Endothelial cell of umbilical vein (primary cell): ENCODE data around the gene ZSWIM5.

Experiments
- CTCF ChIP-seq, 2 donors: IDR thresholded peaks; 1 replicate in 1 of 2; 2 replicates in 1 of 2; pipeline ENCODE4 v1.5.1; 2011; ENCODE audit warnings: low read length in 2 of 2, mild to moderate bottlenecking in 2 of 2, moderate library complexity in 2 of 2, control low read depth in 1 of 2, inconsistent platforms in 1 of 2, low read depth in 1 of 2; ENCODE audit not compliant: insufficient read depth in 1 of 2; ENCODE audit errors: extremely low read depth in 1 of 2
- EZH2 ChIP-seq: IDR thresholded peaks from 2 replicates; pipeline ENCODE4 v1.6.1; 2012; ENCODE audit warnings: borderline replicate concordance, low read depth, mild to moderate bottlenecking, moderate library complexity, low read length, inconsistent platforms; ENCODE audit not compliant: severe bottlenecking
- FOS ChIP-seq: IDR thresholded peaks from 2 replicates; pipeline ENCODE4 v1.6.1; 2011; ENCODE audit warnings: mild to moderate bottlenecking, low read length, moderate library complexity, borderline replicate concordance; ENCODE audit not compliant: insufficient read depth
- GATA2 ChIP-seq: IDR thresholded peaks from 2 replicates; pipeline ENCODE4 v1.7.0; 2011; ENCODE audit warnings: low read depth, mild to moderate bottlenecking, moderate library complexity, mixed read lengths, low read length; ENCODE audit not compliant: insufficient read length, insufficient read depth
- JUN ChIP-seq: IDR thresholded peaks from 2 replicates; pipeline ENCODE4 v1.6.1; 2011; ENCODE audit warnings: borderline replicate concordance, low read depth; ENCODE audit not compliant: insufficient read length, insufficient read depth
- MYC ChIP-seq: IDR thresholded peaks from one replicate; pipeline ENCODE4 v1.6.1; 2011; ENCODE audit warnings: mild to moderate bottlenecking, low read depth, low read length
- POLR2A ChIP-seq: IDR thresholded peaks from 2 replicates; pipeline ENCODE4 v1.6.1; 2012; ENCODE audit warnings: low read depth, mild to moderate bottlenecking, control low read depth, low read length
- POLR2AphosphoS5 ChIP-seq: IDR thresholded peaks from 2 replicates; pipeline ENCODE4 v1.6.1; 2012; ENCODE audit warnings: low read depth, mild to moderate bottlenecking, control low read depth, low read length, moderate library complexity; ENCODE audit not compliant: insufficient read depth
- TF ChIP-seq, protein P1 (sequence below): IDR thresholded peaks from 2 replicates; pipeline ENCODE4 v1.6.1; 2011; ENCODE audit not compliant: insufficient read depth, insufficient read length

- no peak for TF ChIP-seq CTCF (IDR thresholded peaks at IDR 0.05; ENCODE audit: extremely low read depth in 1 of 2, insufficient read depth in 1 of 2, low read depth in 1 of 2, low read length in 2 of 2)
- TF ChIP-seq POLR2AphosphoS5: no peak
- no peak for TF ChIP-seq POLR2A
- no peak for TF ChIP-seq MYC
- TF ChIP-seq, protein P1, sequence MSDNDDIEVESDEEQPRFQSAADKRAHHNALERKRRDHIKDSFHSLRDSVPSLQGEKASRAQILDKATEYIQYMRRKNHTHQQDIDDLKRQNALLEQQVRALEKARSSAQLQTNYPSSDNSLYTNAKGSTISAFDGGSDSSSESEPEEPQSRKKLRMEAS: no peak
- TF ChIP-seq JUN: no peak
- no peak for TF ChIP-seq EZH2
- TF ChIP-seq FOS: no peak
- TF ChIP-seq GATA2: no peak
Measured at GRCh38 chr1:45243476-45244343, 37.3 kb upstream of the ZSWIM5 start.
